Loucy (cell line): ENCODE data around the gene MALRD1.

ENCODE experiments used
- H2AFZ ChIP-seq: fragments of 200-600 bp; sonication (generic); 2 replicates; pipeline ENCODE4 v1.6.0; 2016; ENCODE audit warnings: antibody characterized with exemption, mild to moderate bottlenecking, low read length, moderate library complexity
- H3F3A ChIP-seq: fragments of 200-600 bp; 2 replicates; pipeline ENCODE4 v1.6.0; 2016; ENCODE audit warnings: antibody characterized with exemption, low read depth, mild to moderate bottlenecking
- H3K27me3 ChIP-seq: fragments of 200-600 bp; sonication (generic); 2 replicates; pipeline ENCODE4 v1.6.1; 2014; ENCODE audit warnings: low read length, mild to moderate bottlenecking; ENCODE audit not compliant: insufficient read depth, poor library complexity, severe bottlenecking
- H3K36me3 ChIP-seq: fragments of 200-600 bp; sonication (generic); 2 replicates; pipeline ENCODE4 v1.6.1; 2016; ENCODE audit warnings: low read length; ENCODE audit not compliant: insufficient read depth
- H3K4me1 ChIP-seq: fragments of 200-600 bp; sonication (generic); 2 replicates; pipeline ENCODE4 v1.5.1; 2014; ENCODE audit warnings: low read length, mild to moderate bottlenecking; ENCODE audit not compliant: insufficient read depth, poor library complexity, severe bottlenecking
- H3K4me2 ChIP-seq: fragments of 200-600 bp; sonication (generic); 2 replicates; pipeline ENCODE4 v1.6.0; 2014; ENCODE audit warnings: antibody characterized with exemption, low read length, low read depth, mild to moderate bottlenecking; ENCODE audit not compliant: poor library complexity, severe bottlenecking
- H3K4me3 ChIP-seq: fragments of 200-600 bp; sonication (generic); 2 replicates; pipeline ENCODE4 v1.5.1; 2014; ENCODE audit warnings: low read length, mild to moderate bottlenecking, mixed read lengths; ENCODE audit not compliant: poor library complexity, severe bottlenecking
- H3K79me2 ChIP-seq: fragments of 200-600 bp; sonication (generic); 2 replicates; pipeline ENCODE4 v1.6.1; 2014; ENCODE audit warnings: low read length; ENCODE audit not compliant: insufficient read depth
- H3K9ac ChIP-seq: fragments of 200-600 bp; sonication (generic); 2 replicates; pipeline ENCODE4 v1.6.0; 2014; ENCODE audit warnings: mild to moderate bottlenecking, low read depth, low read length, moderate library complexity; ENCODE audit not compliant: poor library complexity, severe bottlenecking
- H3K9me2 ChIP-seq: fragments of 200-600 bp; sonication (generic); replicated peaks from 2 replicates; pipeline ENCODE4 v1.6.1; 2016; ENCODE audit warnings: low read depth, low read length, mixed read lengths
- H3K9me3 ChIP-seq: fragments of 200-600 bp; sonication (generic); 2 replicates; pipeline ENCODE4 v1.6.1; 2014; ENCODE audit warnings: mild to moderate bottlenecking, antibody characterized with exemption, low read length, low read depth; ENCODE audit not compliant: insufficient read depth
- H4K20me1 ChIP-seq: fragments of 200-600 bp; sonication (generic); 2 replicates; pipeline ENCODE4 v1.6.0; 2014; ENCODE audit warnings: antibody characterized with exemption, low read length, mild to moderate bottlenecking; ENCODE audit not compliant: insufficient read depth, poor library complexity, severe bottlenecking
- EZH2phosphoT487 ChIP-seq: fragments of 200-600 bp; IDR thresholded peaks from 2 replicates; pipeline ENCODE4 v1.6.1; 2018; ENCODE audit warnings: antibody characterized with exemption, mild to moderate bottlenecking, moderate library complexity, borderline replicate concordance
- TF ChIP-seq, protein P1 (sequence below): fragments of 200-600 bp; sonication (generic); conservative IDR thresholded peaks from 2 replicates; pipeline ENCODE4 v1.5.1; 2014; ENCODE audit warnings: mild to moderate bottlenecking, antibody characterized with exemption, low read length

Gene MALRD1

DNA sequence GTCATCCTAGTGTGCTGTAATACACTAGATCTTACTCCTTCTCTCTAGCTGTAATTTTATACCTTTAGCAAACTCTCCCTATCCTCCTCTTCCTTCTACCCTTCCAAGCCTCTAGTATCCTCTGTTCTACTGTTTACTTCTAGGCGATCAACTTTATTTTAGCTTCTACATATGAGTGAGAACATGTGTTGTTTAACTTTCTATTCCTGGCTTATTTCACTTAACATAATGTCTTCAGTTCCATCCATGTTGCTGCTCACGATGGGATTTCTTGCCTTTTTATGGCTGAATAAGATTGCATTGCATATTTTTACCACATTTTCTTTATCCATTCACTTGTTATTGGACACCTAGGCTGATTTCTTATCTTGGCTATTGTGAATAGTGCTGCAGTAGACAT, 318.6 kb downstream of the MALRD1 start:
- no peaks in the 10 kb centered on the region; the same call in 1 of the 2 replicates for H3K9me2 ChIP-seq
- no peaks in the 10 kb centered on the region for H3K36me3 ChIP-seq
- H2AFZ ChIP-seq = no peak overlapping the region
- H4K20me1 ChIP-seq = no peaks in the 10 kb centered on the region
- H3K4me1 ChIP-seq = no peaks in the 10 kb centered on the region
- no peaks in the 10 kb centered on the region for H3K27me3 ChIP-seq
- no peaks in the 10 kb centered on the region for H3K79me2 ChIP-seq
- H3K4me2 ChIP-seq = no peak overlapping the region
- H3K9me3 ChIP-seq = no peaks in the 10 kb centered on the region
- H3K9ac ChIP-seq = no peak overlapping the region
- TF ChIP-seq EZH2phosphoT487 = no peak
- TF ChIP-seq, protein P1, sequence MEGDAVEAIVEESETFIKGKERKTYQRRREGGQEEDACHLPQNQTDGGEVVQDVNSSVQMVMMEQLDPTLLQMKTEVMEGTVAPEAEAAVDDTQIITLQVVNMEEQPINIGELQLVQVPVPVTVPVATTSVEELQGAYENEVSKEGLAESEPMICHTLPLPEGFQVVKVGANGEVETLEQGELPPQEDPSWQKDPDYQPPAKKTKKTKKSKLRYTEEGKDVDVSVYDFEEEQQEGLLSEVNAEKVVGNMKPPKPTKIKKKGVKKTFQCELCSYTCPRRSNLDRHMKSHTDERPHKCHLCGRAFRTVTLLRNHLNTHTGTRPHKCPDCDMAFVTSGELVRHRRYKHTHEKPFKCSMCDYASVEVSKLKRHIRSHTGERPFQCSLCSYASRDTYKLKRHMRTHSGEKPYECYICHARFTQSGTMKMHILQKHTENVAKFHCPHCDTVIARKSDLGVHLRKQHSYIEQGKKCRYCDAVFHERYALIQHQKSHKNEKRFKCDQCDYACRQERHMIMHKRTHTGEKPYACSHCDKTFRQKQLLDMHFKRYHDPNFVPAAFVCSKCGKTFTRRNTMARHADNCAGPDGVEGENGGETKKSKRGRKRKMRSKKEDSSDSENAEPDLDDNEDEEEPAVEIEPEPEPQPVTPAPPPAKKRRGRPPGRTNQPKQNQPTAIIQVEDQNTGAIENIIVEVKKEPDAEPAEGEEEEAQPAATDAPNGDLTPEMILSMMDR = no peak
- no peaks in the 10 kb centered on the region for H3F3A ChIP-seq
- no peak overlapping the region for H3K4me3 ChIP-seq

DNA sequence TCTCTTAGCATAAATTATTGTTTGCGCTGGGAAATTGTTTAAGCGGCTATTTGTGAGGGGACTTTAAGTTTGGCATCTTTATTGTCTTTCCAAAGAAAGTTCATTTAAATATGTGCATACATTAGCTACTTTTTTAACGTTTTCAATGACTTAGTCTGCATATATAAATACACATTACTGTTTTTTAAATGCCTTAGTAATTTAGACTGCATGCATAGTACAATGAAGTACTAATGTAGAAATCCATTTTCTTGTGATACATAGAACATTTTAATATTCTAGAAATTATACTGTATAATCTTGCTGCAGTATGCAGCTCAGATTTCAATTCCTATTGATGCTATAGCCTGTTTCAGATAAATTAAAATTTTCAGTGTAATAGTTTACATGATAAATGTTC, 325.4 kb downstream of the MALRD1 start:
- H3K9ac ChIP-seq = no peak overlapping the region
- no peaks in the 10 kb centered on the region for H3K27me3 ChIP-seq
- no peaks in the 10 kb centered on the region for H3K4me1 ChIP-seq
- H3F3A ChIP-seq = no peaks in the 10 kb centered on the region
- H3K79me2 ChIP-seq = no peaks in the 10 kb centered on the region
- H3K9me2 ChIP-seq = no peaks in the 10 kb centered on the region
- H3K4me2 ChIP-seq = no peak overlapping the region
- TF ChIP-seq, protein P1 = no peak
- no peak for TF ChIP-seq EZH2phosphoT487
- H3K4me3 ChIP-seq = no peak overlapping the region
- H3K9me3 ChIP-seq = no peaks in the 10 kb centered on the region
- H3K36me3 ChIP-seq = no peaks in the 10 kb centered on the region
- H2AFZ ChIP-seq = no peak overlapping the region
- no peaks in the 10 kb centered on the region for H4K20me1 ChIP-seq

DNA sequence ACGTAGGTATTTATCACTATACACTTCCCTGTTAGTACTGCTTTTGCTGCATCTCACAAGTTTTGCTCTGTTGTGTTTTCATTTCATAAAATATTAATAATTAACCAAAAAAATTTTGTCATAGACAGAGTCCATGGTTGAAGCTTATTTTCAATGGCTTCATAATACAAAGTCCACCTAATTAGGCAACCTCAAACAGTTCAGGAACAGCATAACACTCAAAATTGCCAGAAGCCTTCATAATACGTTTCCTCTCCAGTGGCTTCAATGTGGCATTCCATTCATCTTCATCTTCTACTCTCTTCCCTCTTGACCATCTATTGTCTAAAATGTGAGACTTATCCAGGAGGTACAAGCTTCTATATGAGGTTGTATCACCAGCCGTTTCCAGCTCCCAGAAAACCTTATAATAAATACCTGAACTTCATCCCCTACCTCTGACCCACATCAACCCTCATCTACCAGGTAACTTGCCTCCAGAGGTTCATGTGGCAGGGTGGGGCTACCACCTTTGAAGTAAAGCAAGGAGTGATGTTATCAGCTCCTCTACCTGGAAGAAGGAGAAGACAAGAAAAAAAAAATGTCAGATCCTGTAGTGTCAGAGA, 337.3 kb downstream of the MALRD1 start:
- Histone ChIP-seq H3K9me3 (no peaks in the 10 kb centered on the region; the same call in 1 of the 2 replicates), H3K79me2 (no peaks in the 10 kb centered on the region), H3K27me3 (no peaks in the 10 kb centered on the region), H3F3A (no peaks in the 10 kb centered on the region), H3K9ac (no peak overlapping the region), H3K9me2 (no peaks in the 10 kb centered on the region), H3K4me3 (no peak overlapping the region), H3K4me1 (no peaks in the 10 kb centered on the region), H4K20me1 (no peaks in the 10 kb centered on the region), H3K4me2 (no peak overlapping the region), H2AFZ (no peak overlapping the region), H3K36me3 (no peaks in the 10 kb centered on the region)
- TF ChIP-seq EZH2phosphoT487 = no peak
- TF ChIP-seq, protein P1 = no peak
